ENCODE measurements around the gene FOSL2. TPM values are rescaled to one million over a fixed set of nuclear protein-coding genes. Genes with fewer than 3 reads are reported as not detected.

The FOSL2 gene
- polyA plus RNA-seq, 3 donors = 24.8 to 270 (median 28.6) TPM

GRCh38 chr2:28435814-28436351, 43.2 kb downstream of the FOSL2 start:
- Histone ChIP-seq H2AFZ (ENCODE audit: insufficient read depth, low read depth, low read length, poor library complexity, severe bottlenecking) (no peak overlapping the region), H3K36me3 (replicated peaks in 1 of 2; ENCODE audit: control insufficient read depth in 1 of 2, insufficient read depth in 2 of 2, low read length in 2 of 2) (no peaks in the 10 kb centered on the region), H3K9ac (ENCODE audit: insufficient read depth, low read length, poor library complexity, severe bottlenecking) (no peak overlapping the region), H3K4me3 (replicated peaks in 1 of 3; ENCODE audit: low read depth in 2 of 3, low read length in 3 of 3) (no peak overlapping the region), H3K9me3 (replicated peaks in 1 of 2; ENCODE audit: control insufficient read depth in 1 of 2, insufficient read depth in 1 of 2, low read length in 2 of 2) (no peaks in the 10 kb centered on the region), H3K27me3 (ENCODE audit: control insufficient read depth in 2 of 2, insufficient read depth in 2 of 2, low read length in 2 of 2) (no peaks in the 10 kb centered on the region), H3K27ac (ENCODE audit: low read depth in 1 of 2, low read length in 2 of 2) (no peak overlapping the region), H3K79me2 (ENCODE audit: insufficient read depth, low read length) (no peaks in the 10 kb centered on the region), H3K4me2 (replicated peaks; ENCODE audit: extremely low read depth, low read length, poor library complexity, severe bottlenecking) (no peak overlapping the region), H4K20me1 (ENCODE audit: insufficient read depth, low read length) (no peaks in the 10 kb centered on the region), H3K4me1 (ENCODE audit: control insufficient read depth in 1 of 2, insufficient read depth in 2 of 2, low read length in 2 of 2) (peaks cover 25 to 48% of the 10 kb centered on the region in 2 donors)
- H3K9me3 Mint-ChIP-seq = peaks cover 0 to 4% (median 0%) of the 10 kb centered on the region in 7 donors
- no peak for DNase-seq
- 100% methylated on average over 2 of the region's 4 CpGs for WGBS (ENCODE audit: insufficient coverage)
- H3K4me3 Mint-ChIP-seq = no peak overlapping the region
- H3K36me3 Mint-ChIP-seq = no peaks in the 10 kb centered on the region
- intact Hi-C loops (cut with micrococcal nuclease) = no loop called here
- peaks cover 42% of the 10 kb centered on the region for H3K4me1 Mint-ChIP-seq
- TF ChIP-seq CTCF (IDR thresholded peaks at IDR 0.05) = no peak
- H3K27me3 Mint-ChIP-seq (ENCODE audit: low read depth in 3 of 3) = peaks cover 0 to 7% (median 3%) of the 10 kb centered on the region in 3 donors
- peak overlapping the region in 3 of 7 donors; percentile 40 to 50 (median 47) for H3K27ac Mint-ChIP-seq

GRCh38 chr2:28436525-28437051, 43.9 kb downstream of the FOSL2 start:
- no peak for TF ChIP-seq CTCF (IDR thresholded peaks at IDR 0.05)
- Histone ChIP-seq H3K4me1 (ENCODE audit: control insufficient read depth in 1 of 2, insufficient read depth in 2 of 2, low read length in 2 of 2) (peaks cover 22 to 44% of the 10 kb centered on the region in 2 donors), H3K79me2 (ENCODE audit: insufficient read depth, low read length) (no peaks in the 10 kb centered on the region), H3K36me3 (replicated peaks in 1 of 2; ENCODE audit: control insufficient read depth in 1 of 2, insufficient read depth in 2 of 2, low read length in 2 of 2) (no peaks in the 10 kb centered on the region), H3K9me3 (replicated peaks in 1 of 2; ENCODE audit: control insufficient read depth in 1 of 2, insufficient read depth in 1 of 2, low read length in 2 of 2) (no peaks in the 10 kb centered on the region), H3K4me3 (replicated peaks in 1 of 3; ENCODE audit: low read depth in 2 of 3, low read length in 3 of 3) (no peak overlapping the region), H3K9ac (ENCODE audit: insufficient read depth, low read length, poor library complexity, severe bottlenecking) (no peak overlapping the region), H3K27me3 (ENCODE audit: control insufficient read depth in 2 of 2, insufficient read depth in 2 of 2, low read length in 2 of 2) (no peaks in the 10 kb centered on the region), H3K4me2 (replicated peaks; ENCODE audit: extremely low read depth, low read length, poor library complexity, severe bottlenecking) (no peak overlapping the region), H2AFZ (ENCODE audit: insufficient read depth, low read depth, low read length, poor library complexity, severe bottlenecking) (no peak overlapping the region), H4K20me1 (ENCODE audit: insufficient read depth, low read length) (no peaks in the 10 kb centered on the region), H3K27ac (ENCODE audit: low read depth in 1 of 2, low read length in 2 of 2) (no peak overlapping the region)
- WGBS (ENCODE audit: insufficient coverage) = 41% methylated on average over 15 of the region's 17 CpGs
- no peak overlapping the region for H3K27ac Mint-ChIP-seq
- intact Hi-C loops (cut with micrococcal nuclease) = no loop called here
- no peak for DNase-seq
- H3K4me3 Mint-ChIP-seq = no peak overlapping the region
- H3K36me3 Mint-ChIP-seq = no peaks in the 10 kb centered on the region
- peaks cover 0 to 4% (median 0%) of the 10 kb centered on the region in 7 donors for H3K9me3 Mint-ChIP-seq
- H3K27me3 Mint-ChIP-seq (ENCODE audit: low read depth in 3 of 3) = peaks cover 0 to 7% (median 3%) of the 10 kb centered on the region in 3 donors
- H3K4me1 Mint-ChIP-seq = peaks cover 38% of the 10 kb centered on the region

Data from CD14-positive monocyte (primary cell).